Ureter (tissue), 1 donor: ENCODE results near the gene LRRK2. TPM values are rescaled to one million over a fixed set of nuclear protein-coding genes. Genes with fewer than 3 reads are reported as not detected.
"Not testable (repeated sequence)": the region's sequence is repeated elsewhere in the genome, so short reads cannot be mapped to it uniquely, and the experiment has no call there.

Experiments
- DNase-seq: peaks from one replicate; pipeline ENCODE4 v3.0.0-alpha.2; 2020; ENCODE audit warnings: low spot score
- total RNA-seq: library from RNA; stranded (reverse); gene quantifications from one replicate; pipeline ENCODE4 v1.2.4, GENCODE V29; 2023
- donor health status: DM: yes; HTN: yes; CAD: no.

The LRRK2 gene
- total RNA-seq, 1 donor from 2014 or later: 12.7 TPM

- no peak for DNase-seq
These were observed 90.1 kb downstream of the LRRK2 start for GRCh38 chr12:40314927-40315326.

GRCh38 chr12:40315375-40315774, 90.6 kb downstream of the LRRK2 start:
- no peak for DNase-seq

GRCh38 chr12:40324261-40324660, 99.5 kb downstream of the LRRK2 start:
- no peak for DNase-seq

GRCh38 chr12:40325349-40325960, 100.7 kb downstream of the LRRK2 start:
- no peak for DNase-seq

- no peak for DNase-seq
These were observed 102.7 kb downstream of the LRRK2 start for GRCh38 chr12:40327535-40327934.

GRCh38 chr12:40330180-40330579, 105.4 kb downstream of the LRRK2 start:
- no peak for DNase-seq

GRCh38 chr12:40331886-40332285, 107.1 kb downstream of the LRRK2 start:
- DNase-seq: no peak

- no peak for DNase-seq
These were observed 111.2 kb downstream of the LRRK2 start for GRCh38 chr12:40335991-40336390.

- no peak for DNase-seq
These were observed 111.9 kb downstream of the LRRK2 start for GRCh38 chr12:40336573-40337199.

- DNase-seq: no peak
These were observed 113.3 kb downstream of the LRRK2 start for GRCh38 chr12:40338071-40338470.

- DNase-seq: no peak
These were observed 113.8 kb downstream of the LRRK2 start for GRCh38 chr12:40338621-40339020.

- DNase-seq: no peak
These were observed 117.2 kb downstream of the LRRK2 start for GRCh38 chr12:40342010-40342409.

- no peak for DNase-seq
These were observed 118.3 kb downstream of the LRRK2 start for GRCh38 chr12:40343124-40343523.

GRCh38 chr12:40344312-40344711, 119.5 kb downstream of the LRRK2 start:
- no peak for DNase-seq

- DNase-seq: no peak
These were observed 127.2 kb downstream of the LRRK2 start for GRCh38 chr12:40351976-40352375.

GRCh38 chr12:40375076-40375475, 150.3 kb downstream of the LRRK2 start:
- DNase-seq: no peak

GRCh38 chr12:40376533-40377267, 151.9 kb downstream of the LRRK2 start:
- no peak for DNase-seq

GRCh38 chr12:40378691-40379090, 153.9 kb downstream of the LRRK2 start:
- DNase-seq: no peak

GRCh38 chr12:40382217-40382616, 157.4 kb downstream of the LRRK2 start:
- no peak for DNase-seq

- DNase-seq: not testable (repeated sequence)
These were observed 162.5 kb downstream of the LRRK2 start for GRCh38 chr12:40387279-40387678.

GRCh38 chr12:40390980-40391379, 166.2 kb downstream of the LRRK2 start:
- DNase-seq: no peak

- no peak for DNase-seq
These were observed 168.2 kb downstream of the LRRK2 start for GRCh38 chr12:40393026-40393425.

- DNase-seq: no peak
These were observed 174.9 kb downstream of the LRRK2 start for GRCh38 chr12:40399656-40400055.
